Panc1 (cell line): ENCODE measurements around the gene CDC16. TPM values are rescaled to one million over a fixed set of nuclear protein-coding genes. Genes with fewer than 3 reads are reported as not detected.

Source experiments
- ATAC-seq: fragments of 200-7000 bp; cut with Tn5 transposase; 2 replicates; pipeline ENCODE4 v1.9.1; 2020; ENCODE audit warnings: mild to moderate bottlenecking, moderate library complexity
- BruUV-seq: library from RNA; stranded (reverse); fragments of 400-500 nt; replicated peaks from 2 replicates; lab custom pipeline; 2021; lab: Mats Ljungman, UMichigan
- CTCF ChIA-PET: fragments of 300-600 bp; sonication (Branson Sonifier 250); formaldehyde crosslinking; loops from one replicate; lab custom pipeline; 2022; ENCODE audit warnings: antibody characterized with exemption; lab: Charles Lee
- POLR2A ChIA-PET: fragments of 300-600 bp; sonication (Branson Sonifier 250); formaldehyde crosslinking; loops from one replicate; lab custom pipeline; 2022; ENCODE audit warnings: antibody characterized with exemption; lab: Charles Lee
- DNase-seq: peaks from one replicate; pipeline ENCODE4 v3.0.0-alpha.2; 2010; ENCODE audit warnings: low read depth, low spot score
- H3K27ac ChIP-seq: 2 replicates; pipeline ENCODE4 v1.5.1; 2011; ENCODE audit warnings: mild to moderate bottlenecking, low read length, inconsistent platforms
- H3K27me3 ChIP-seq: fragments of 200-500 bp; sonication (Bioruptor generic); 2 replicates; pipeline ENCODE4 v1.6.0; 2014; ENCODE audit warnings: low read length, inconsistent platforms; ENCODE audit not compliant: control insufficient read depth, insufficient read depth
- H3K36me3 ChIP-seq: fragments of 200-500 bp; sonication (Bioruptor generic); 2 replicates; pipeline ENCODE4 v1.5.1; 2014; ENCODE audit warnings: inconsistent platforms, mild to moderate bottlenecking, low read length, moderate library complexity; ENCODE audit not compliant: control insufficient read depth, insufficient read depth
- H3K4me1 ChIP-seq: 2 replicates; pipeline ENCODE4 v1.5.1; 2011; ENCODE audit warnings: inconsistent platforms, mild to moderate bottlenecking, low read length, moderate library complexity; ENCODE audit not compliant: control insufficient read depth, insufficient read depth
- H3K4me3 ChIP-seq, 2 experiments: 2 replicates each; pipeline ENCODE4 v1.5.1; 2011 to 2012; ENCODE audit warnings: low read depth in 2 of 2, low read length in 2 of 2, mild to moderate bottlenecking in 2 of 2, inconsistent platforms in 1 of 2, moderate library complexity in 1 of 2
- H3K9me3 ChIP-seq: fragments of 200-500 bp; sonication (Bioruptor generic); 2 replicates; pipeline ENCODE4 v1.5.1; 2014; ENCODE audit warnings: low read depth, mild to moderate bottlenecking, inconsistent platforms, low read length, moderate library complexity; ENCODE audit not compliant: control insufficient read depth, insufficient read depth
- POLR2AphosphoS5 ChIP-seq: IDR thresholded peaks from 2 replicates; pipeline ENCODE4 v1.6.1; 2012; ENCODE audit warnings: mild to moderate bottlenecking, low read depth, low read length, moderate library complexity
- SIN3A ChIP-seq: IDR thresholded peaks from 2 replicates; pipeline ENCODE4 v1.6.1; 2012; ENCODE audit warnings: low read depth, mild to moderate bottlenecking, low read length, moderate library complexity, borderline replicate concordance; ENCODE audit not compliant: insufficient read depth
- TCF7L2 ChIP-seq: IDR thresholded peaks from 2 replicates; pipeline ENCODE4 v1.6.1; 2011; ENCODE audit warnings: mild to moderate bottlenecking, low read depth, low read length, inconsistent platforms
- in situ Hi-C: cut with HindIII; loops from 2 replicates; pipeline ENCODE4 v1.10.0; 2016; ENCODE audit warnings: low sequenced_read_pairs, low pct_unique_long_range_greater_than_20kb
- intact Hi-C: fragments of 100-400 bp; cut with micrococcal nuclease; formaldehyde crosslinking; loops from one replicate; pipeline ENCODE4 v1.10.0; 2022; ENCODE audit not compliant: unreplicated experiment
- total RNA-seq: library from RNA; stranded (reverse); gene quantifications from one replicate; pipeline ENCODE4 v1.2.1, GENCODE V29; 2021; ENCODE audit not compliant: unreplicated experiment
- TF ChIP-seq, protein P1 (sequence below): fragments of 450-650 bp; IDR thresholded peaks from 2 replicates; pipeline ENCODE4 v1.5.1; 2017; ENCODE audit warnings: mild to moderate bottlenecking
- TF ChIP-seq, protein P2 (sequence below), 2 experiments: IDR thresholded peaks; 2 replicates each; pipeline ENCODE4 v1.6.1; 2011 to 2012; ENCODE audit warnings: low read depth in 2 of 2, control low read depth in 1 of 2, low read length in 1 of 2, mild to moderate bottlenecking in 1 of 2, moderate library complexity in 1 of 2; ENCODE audit not compliant: insufficient read depth in 1 of 2

Gene CDC16
- total RNA-seq, 1 experiment from 2014 or later: 51.8 TPM

DNA sequence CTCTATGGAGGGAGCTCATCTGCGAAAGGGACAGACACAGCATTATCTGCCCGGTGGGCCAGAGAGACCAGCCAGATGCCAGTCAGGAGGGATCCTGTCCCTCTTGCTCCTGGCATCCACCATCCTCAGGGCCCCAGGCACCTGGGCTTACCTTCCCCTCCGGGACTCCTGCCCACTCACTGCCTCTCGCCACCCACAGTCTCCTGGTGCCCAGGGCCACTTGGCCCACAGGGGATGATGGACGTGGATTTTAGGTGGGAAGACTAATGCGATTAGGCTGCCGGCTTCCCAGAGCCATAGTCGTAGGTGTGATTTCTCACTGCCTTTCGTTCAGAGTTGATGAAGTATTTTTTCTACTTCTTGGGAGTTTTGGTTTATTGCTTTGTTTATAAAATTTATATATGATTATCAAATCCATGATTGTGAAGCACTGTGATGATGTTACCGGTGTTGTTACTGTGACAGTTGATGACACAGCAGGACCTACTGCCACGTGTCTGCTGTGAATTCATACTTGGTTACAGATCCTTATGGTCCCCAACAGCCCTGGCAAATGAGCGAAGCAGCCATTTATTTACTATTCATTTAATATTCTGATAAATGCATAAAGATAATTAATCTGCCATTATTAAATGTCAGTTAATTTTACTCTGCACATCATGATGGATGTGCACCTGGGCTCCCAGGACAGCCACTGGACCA lies 65.1 kb downstream of the CDC16 start:
- Histone ChIP-seq H3K9me3 (no peaks in the 10 kb centered on the region), H3K4me1 (no peaks in the 10 kb centered on the region), H3K27me3 (no peaks in the 10 kb centered on the region), H3K27ac (no peak overlapping the region), H3K36me3 (no peaks in the 10 kb centered on the region; the same call in 1 of the 2 replicates), H3K4me3 (no peak overlapping the region)
- no TSS peak for BruUV-seq
- TF ChIP-seq SIN3A: no peak
- TF ChIP-seq, protein P1, sequence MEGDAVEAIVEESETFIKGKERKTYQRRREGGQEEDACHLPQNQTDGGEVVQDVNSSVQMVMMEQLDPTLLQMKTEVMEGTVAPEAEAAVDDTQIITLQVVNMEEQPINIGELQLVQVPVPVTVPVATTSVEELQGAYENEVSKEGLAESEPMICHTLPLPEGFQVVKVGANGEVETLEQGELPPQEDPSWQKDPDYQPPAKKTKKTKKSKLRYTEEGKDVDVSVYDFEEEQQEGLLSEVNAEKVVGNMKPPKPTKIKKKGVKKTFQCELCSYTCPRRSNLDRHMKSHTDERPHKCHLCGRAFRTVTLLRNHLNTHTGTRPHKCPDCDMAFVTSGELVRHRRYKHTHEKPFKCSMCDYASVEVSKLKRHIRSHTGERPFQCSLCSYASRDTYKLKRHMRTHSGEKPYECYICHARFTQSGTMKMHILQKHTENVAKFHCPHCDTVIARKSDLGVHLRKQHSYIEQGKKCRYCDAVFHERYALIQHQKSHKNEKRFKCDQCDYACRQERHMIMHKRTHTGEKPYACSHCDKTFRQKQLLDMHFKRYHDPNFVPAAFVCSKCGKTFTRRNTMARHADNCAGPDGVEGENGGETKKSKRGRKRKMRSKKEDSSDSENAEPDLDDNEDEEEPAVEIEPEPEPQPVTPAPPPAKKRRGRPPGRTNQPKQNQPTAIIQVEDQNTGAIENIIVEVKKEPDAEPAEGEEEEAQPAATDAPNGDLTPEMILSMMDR: no peak
- TF ChIP-seq, protein P2, sequence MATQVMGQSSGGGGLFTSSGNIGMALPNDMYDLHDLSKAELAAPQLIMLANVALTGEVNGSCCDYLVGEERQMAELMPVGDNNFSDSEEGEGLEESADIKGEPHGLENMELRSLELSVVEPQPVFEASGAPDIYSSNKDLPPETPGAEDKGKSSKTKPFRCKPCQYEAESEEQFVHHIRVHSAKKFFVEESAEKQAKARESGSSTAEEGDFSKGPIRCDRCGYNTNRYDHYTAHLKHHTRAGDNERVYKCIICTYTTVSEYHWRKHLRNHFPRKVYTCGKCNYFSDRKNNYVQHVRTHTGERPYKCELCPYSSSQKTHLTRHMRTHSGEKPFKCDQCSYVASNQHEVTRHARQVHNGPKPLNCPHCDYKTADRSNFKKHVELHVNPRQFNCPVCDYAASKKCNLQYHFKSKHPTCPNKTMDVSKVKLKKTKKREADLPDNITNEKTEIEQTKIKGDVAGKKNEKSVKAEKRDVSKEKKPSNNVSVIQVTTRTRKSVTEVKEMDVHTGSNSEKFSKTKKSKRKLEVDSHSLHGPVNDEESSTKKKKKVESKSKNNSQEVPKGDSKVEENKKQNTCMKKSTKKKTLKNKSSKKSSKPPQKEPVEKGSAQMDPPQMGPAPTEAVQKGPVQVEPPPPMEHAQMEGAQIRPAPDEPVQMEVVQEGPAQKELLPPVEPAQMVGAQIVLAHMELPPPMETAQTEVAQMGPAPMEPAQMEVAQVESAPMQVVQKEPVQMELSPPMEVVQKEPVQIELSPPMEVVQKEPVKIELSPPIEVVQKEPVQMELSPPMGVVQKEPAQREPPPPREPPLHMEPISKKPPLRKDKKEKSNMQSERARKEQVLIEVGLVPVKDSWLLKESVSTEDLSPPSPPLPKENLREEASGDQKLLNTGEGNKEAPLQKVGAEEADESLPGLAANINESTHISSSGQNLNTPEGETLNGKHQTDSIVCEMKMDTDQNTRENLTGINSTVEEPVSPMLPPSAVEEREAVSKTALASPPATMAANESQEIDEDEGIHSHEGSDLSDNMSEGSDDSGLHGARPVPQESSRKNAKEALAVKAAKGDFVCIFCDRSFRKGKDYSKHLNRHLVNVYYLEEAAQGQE (IDR thresholded peaks at IDR 0.05; ENCODE audit: insufficient read depth in 1 of 2, low read depth in 2 of 2, low read length in 1 of 2): no peak
- no peak for TF ChIP-seq TCF7L2
- no peak for TF ChIP-seq POLR2AphosphoS5
- no peak for ATAC-seq
- CTCF ChIA-PET: no interaction called here
- in situ Hi-C loops (no loop called here), intact Hi-C loops (no loop called here)
- POLR2A ChIA-PET: no interaction called here
- no peak for DNase-seq

DNA sequence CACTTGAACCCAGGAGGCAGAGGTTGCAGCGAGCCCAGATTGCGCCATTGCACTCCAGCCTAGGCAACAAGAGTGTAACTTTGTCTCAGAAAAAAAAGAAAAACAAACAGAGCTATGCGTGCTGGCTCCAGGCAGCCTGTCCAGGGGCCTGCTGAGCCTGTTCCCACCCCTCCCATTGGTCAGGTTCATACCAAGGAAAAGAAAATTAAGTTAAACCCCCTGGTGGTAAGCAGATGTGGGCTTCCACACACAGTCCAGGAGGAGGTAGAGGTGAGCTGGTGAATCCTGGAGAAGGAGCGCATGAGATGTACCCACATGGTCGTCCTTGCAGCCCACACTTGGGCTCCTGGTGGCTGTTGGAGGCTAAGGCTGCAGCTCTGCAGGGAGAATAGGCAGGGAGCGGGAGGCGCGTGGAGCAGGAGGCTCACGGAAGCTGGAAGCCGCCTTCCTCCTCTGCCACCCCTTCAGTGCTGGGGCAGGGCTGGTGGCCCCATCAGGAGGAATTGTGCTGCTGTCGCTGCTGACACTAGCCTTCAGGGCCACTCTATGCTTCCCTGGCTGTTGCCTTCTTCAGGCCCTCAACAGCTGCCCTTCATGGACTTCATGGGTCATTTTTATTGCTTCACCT lies 69.1 kb downstream of the CDC16 start:
- POLR2A ChIA-PET: no interaction called here
- in situ Hi-C loops: no loop called here

More for the DNA sequence above, 69.1 kb downstream of the CDC16 start:
- BruUV-seq: no TSS peak
- TF ChIP-seq TCF7L2 (no peak), POLR2AphosphoS5 (no peak), SIN3A (no peak)
- TF ChIP-seq, protein P1: no peak
- TF ChIP-seq, protein P2 (IDR thresholded peaks at IDR 0.05; ENCODE audit: insufficient read depth in 1 of 2, low read depth in 2 of 2, low read length in 1 of 2): no peak
- no peaks in the 10 kb centered on the region for H3K9me3 ChIP-seq
- ATAC-seq (no peak), DNase-seq (no peak)
- no peaks in the 10 kb centered on the region for H3K4me1 ChIP-seq
- H3K27me3 ChIP-seq: no peaks in the 10 kb centered on the region
- H3K27ac ChIP-seq: no peak overlapping the region
- CTCF ChIA-PET: interaction anchor here (0.6 kb wide), 1 partner anchor 33 kb away, joined by 4 read pairs; no protein-coding TSS in a partner anchor
- no peaks in the 10 kb centered on the region; the same call in 1 of the 2 replicates for H3K36me3 ChIP-seq
- H3K4me3 ChIP-seq: no peak overlapping the region
- intact Hi-C loops: no loop called here
